ENCODE measurements around the gene PDE4B. TPM values are rescaled to one million over a fixed set of nuclear protein-coding genes. Genes with fewer than 3 reads are reported as not detected.
"Not testable (repeated sequence)": the region's sequence is repeated elsewhere in the genome, so short reads cannot be mapped to it uniquely, and the experiment has no call there.

Gene PDE4B
- total RNA-seq, 1 donor from 2014 or later: 18.6 TPM

- DNase-seq (ENCODE audit: low spot score): no peak
Measured at GRCh38 chr1:65991694-65992093, 199.0 kb downstream of the PDE4B start.

- no peak for DNase-seq (ENCODE audit: low spot score)
Measured at GRCh38 chr1:65992165-65992821, 199.6 kb downstream of the PDE4B start.

- DNase-seq (ENCODE audit: low spot score): no peak
Measured at GRCh38 chr1:65992831-65993271, 200.2 kb downstream of the PDE4B start.

GRCh38 chr1:65994223-65994622, 201.5 kb downstream of the PDE4B start:
- no peak for DNase-seq (ENCODE audit: low spot score)

- DNase-seq (ENCODE audit: low spot score): no peak
Measured at GRCh38 chr1:65995336-65995735, 202.6 kb downstream of the PDE4B start.

GRCh38 chr1:65995928-65996327, 203.2 kb downstream of the PDE4B start:
- DNase-seq (ENCODE audit: low spot score): no peak

- no peak for DNase-seq (ENCODE audit: low spot score)
Measured at GRCh38 chr1:65997693-65998092, 205.0 kb downstream of the PDE4B start.

- DNase-seq (ENCODE audit: low spot score): no peak
Measured at GRCh38 chr1:65998763-65999583, 206.3 kb downstream of the PDE4B start.

- no peak for DNase-seq (ENCODE audit: low spot score)
Measured at GRCh38 chr1:66000033-66000637, 207.4 kb downstream of the PDE4B start.

- no peak for DNase-seq (ENCODE audit: low spot score)
Measured at GRCh38 chr1:66003690-66004089, 211.0 kb downstream of the PDE4B start.

GRCh38 chr1:66006534-66006933, 213.8 kb downstream of the PDE4B start:
- not testable (repeated sequence) for DNase-seq (ENCODE audit: low spot score)

- no peak for DNase-seq (ENCODE audit: low spot score)
Measured at GRCh38 chr1:66012106-66012784, 219.6 kb downstream of the PDE4B start.

- DNase-seq (ENCODE audit: low spot score): no peak
Measured at GRCh38 chr1:66013371-66013770, 220.7 kb downstream of the PDE4B start.

- DNase-seq (ENCODE audit: low spot score): no peak
Measured at GRCh38 chr1:66022904-66023620, 230.4 kb downstream of the PDE4B start.

GRCh38 chr1:66025188-66025587, 232.5 kb downstream of the PDE4B start:
- DNase-seq (ENCODE audit: low spot score): no peak

- no peak for DNase-seq (ENCODE audit: low spot score)
Measured at GRCh38 chr1:66028035-66028434, 235.3 kb downstream of the PDE4B start.

- DNase-seq (ENCODE audit: low spot score): no peak
Measured at GRCh38 chr1:66033781-66034180, 241.1 kb downstream of the PDE4B start.

GRCh38 chr1:66035616-66036245, 243.0 kb downstream of the PDE4B start:
- no peak for DNase-seq (ENCODE audit: low spot score)

GRCh38 chr1:66041654-66042053, 249.0 kb downstream of the PDE4B start:
- no peak for DNase-seq (ENCODE audit: low spot score)

GRCh38 chr1:66043186-66043585, 250.5 kb downstream of the PDE4B start:
- DNase-seq (ENCODE audit: low spot score): no peak

- DNase-seq (ENCODE audit: low spot score): no peak
Measured at GRCh38 chr1:66044912-66045311, 252.2 kb downstream of the PDE4B start.
